Neural cell (in vitro differentiated cells): ENCODE results near the gene YPEL1. TPM values are rescaled to one million over a fixed set of nuclear protein-coding genes. Genes with fewer than 3 reads are reported as not detected.

ENCODE experiments used
- H2AFZ ChIP-seq: fragments of 200-600, 300-800 bp; sonication (generic), shearing (Covaris generic); 2 replicates; pipeline ENCODE4 v1.6.0; 2014; ENCODE audit warnings: low read depth, mild to moderate bottlenecking, antibody characterized with exemption, low read length, moderate library complexity
- H3F3A ChIP-seq: fragments of 200-600 bp; shearing (Covaris generic); 2 replicates; pipeline ENCODE4 v1.6.1; 2016; ENCODE audit warnings: mild to moderate bottlenecking, moderate library complexity, mixed read lengths, antibody characterized with exemption, low read length; ENCODE audit not compliant: insufficient read depth, poor library complexity, severe bottlenecking
- H3K27ac ChIP-seq: fragments of 200-600, 300-800 bp; sonication (generic), shearing (Covaris generic); 2 replicates; pipeline ENCODE4 v1.5.1; 2014; ENCODE audit warnings: mild to moderate bottlenecking, low read length, moderate library complexity
- H3K27me3 ChIP-seq: fragments of 300-800, 200-600 bp; sonication (generic), shearing (Covaris generic); 2 replicates; pipeline ENCODE4 v1.6.0; 2014; ENCODE audit warnings: mild to moderate bottlenecking, low read depth, low read length, moderate library complexity; ENCODE audit not compliant: insufficient read depth
- H3K36me3 ChIP-seq: fragments of 300-800, 200-600 bp; sonication (generic), shearing (Covaris generic); 2 replicates; pipeline ENCODE4 v1.5.1; 2014; ENCODE audit warnings: mild to moderate bottlenecking, antibody characterized with exemption, low read length, moderate library complexity; ENCODE audit not compliant: insufficient read depth
- H3K4me2 ChIP-seq: fragments of 300-800, 200-600 bp; sonication (generic), shearing (Covaris generic); 2 replicates; pipeline ENCODE4 v1.6.0; 2014; ENCODE audit warnings: mild to moderate bottlenecking, low read length
- H3K4me3 ChIP-seq: fragments of 300-800, 200-600 bp; sonication (generic), shearing (Covaris generic); 2 replicates; pipeline ENCODE4 v1.5.1; 2014; ENCODE audit warnings: mild to moderate bottlenecking, low read length, moderate library complexity
- H3K79me2 ChIP-seq: fragments of 200-600 bp; shearing (Covaris generic); replicated peaks from 2 replicates; pipeline ENCODE4 v1.6.0; 2014; ENCODE audit warnings: mild to moderate bottlenecking, low read length, moderate library complexity; ENCODE audit not compliant: insufficient read depth
- H3K9ac ChIP-seq: fragments of 300-800, 200-600 bp; sonication (generic), shearing (Covaris generic); 2 replicates; pipeline ENCODE4 v1.6.1; 2016; ENCODE audit warnings: mild to moderate bottlenecking, low read length, mixed read lengths
- H3K9me2 ChIP-seq: fragments of 200-600 bp; shearing (Covaris generic); 2 replicates; pipeline ENCODE4 v1.6.1; 2016; ENCODE audit warnings: mild to moderate bottlenecking, low read length, mixed read lengths; ENCODE audit not compliant: insufficient read depth
- H3K9me3 ChIP-seq: fragments of 200-600, 300-800 bp; sonication (generic), shearing (Covaris generic); 2 replicates; pipeline ENCODE4 v1.6.1; 2016; ENCODE audit warnings: mild to moderate bottlenecking, mixed run types, low read length, moderate library complexity, mixed read lengths
- H4K20me1 ChIP-seq: fragments of 200-600 bp; shearing (Covaris generic); 2 replicates; pipeline ENCODE4 v1.6.1; 2016; ENCODE audit warnings: mild to moderate bottlenecking, mixed run types; ENCODE audit not compliant: insufficient read depth
- CTCF ChIP-seq: fragments of 450-650 bp; IDR thresholded peaks from 2 replicates; pipeline ENCODE4 v1.5.1; 2014; ENCODE audit warnings: antibody characterized with exemption, mild to moderate bottlenecking, moderate library complexity; ENCODE audit not compliant: poor library complexity, severe bottlenecking
- EP300 ChIP-seq: fragments of 450-650 bp; conservative IDR thresholded peaks from 2 replicates; pipeline ENCODE4 v1.6.1; 2014; ENCODE audit warnings: antibody characterized with exemption, mild to moderate bottlenecking, moderate library complexity; ENCODE audit not compliant: poor library complexity, severe bottlenecking
- EZH2 ChIP-seq: fragments of 200-600, 300-800 bp; shearing (Covaris generic), sonication (generic); IDR thresholded peaks from 2 replicates; pipeline ENCODE4 v1.6.1; 2014; ENCODE audit warnings: antibody characterized with exemption, low read length, borderline replicate concordance, mild to moderate bottlenecking; ENCODE audit not compliant: insufficient read depth, poor library complexity, severe bottlenecking
- MXI1 ChIP-seq: fragments of 450-650 bp; conservative IDR thresholded peaks from 2 replicates; pipeline ENCODE4 v1.6.1; 2014; ENCODE audit warnings: antibody characterized with exemption, mild to moderate bottlenecking; ENCODE audit not compliant: poor library complexity, severe bottlenecking
- POLR2AphosphoS5 ChIP-seq: IDR thresholded peaks from 2 replicates; pipeline ENCODE4 v1.6.1; 2012
- RAD21 ChIP-seq: fragments of 450-650 bp; conservative IDR thresholded peaks from 2 replicates; pipeline ENCODE4 v1.6.1; 2014; ENCODE audit warnings: antibody characterized with exemption, mild to moderate bottlenecking, moderate library complexity
- REST ChIP-seq: IDR thresholded peaks from 2 replicates; pipeline ENCODE4 v1.6.1; 2012; ENCODE audit warnings: borderline replicate concordance
- SMC3 ChIP-seq: fragments of 450-650 bp; conservative IDR thresholded peaks from 2 replicates; pipeline ENCODE4 v1.6.1; 2014; ENCODE audit warnings: antibody characterized with exemption, mild to moderate bottlenecking, moderate library complexity; ENCODE audit not compliant: poor library complexity
- TAF1 ChIP-seq: IDR thresholded peaks from 2 replicates; pipeline ENCODE4 v1.6.1; 2012; ENCODE audit warnings: low read depth
- polyA plus RNA-seq: library from polyadenylated mRNA; depleted of rRNA; stranded (reverse); fragments of >200 nt; gene quantifications from 2 replicates; pipeline ENCODE4 v1.2.3, GENCODE V29; 2014

The YPEL1 gene
- polyA plus RNA-seq, 1 donor from 2014 or later, result 38.0 TPM

GRCh38 chr22:21688706-21689381 lies 46.8 kb downstream of the YPEL1 start:
- Histone ChIP-seq H3K9me2 (no peaks in the 10 kb centered on the region), H3K36me3 (no peaks in the 10 kb centered on the region), H3K4me3 (no peak overlapping the region), H3K9me3 (no peaks in the 10 kb centered on the region), H3K79me2 (no peaks in the 10 kb centered on the region), H3K9ac (no peak overlapping the region), H3K27ac (no peak overlapping the region), H3F3A (no peaks in the 10 kb centered on the region), H3K4me2 (no peak overlapping the region), H3K27me3 (no peaks in the 10 kb centered on the region), H4K20me1 (no peaks in the 10 kb centered on the region), H2AFZ (no peak overlapping the region)
- no peak for TF ChIP-seq REST
- no peak for TF ChIP-seq MXI1
- TF ChIP-seq SMC3, result no peak
- no peak for TF ChIP-seq TAF1
- no peak for TF ChIP-seq POLR2AphosphoS5
- TF ChIP-seq EP300, result no peak
- TF ChIP-seq RAD21, result no peak
- no peak for TF ChIP-seq EZH2
- no peak for TF ChIP-seq CTCF

- TF ChIP-seq EP300, result no peak
- no peak for TF ChIP-seq SMC3
- no peak for TF ChIP-seq POLR2AphosphoS5
- TF ChIP-seq EZH2, result no peak
- no peak for TF ChIP-seq CTCF
- TF ChIP-seq REST, result no peak
- TF ChIP-seq RAD21, result no peak
- no peak for TF ChIP-seq MXI1
- Histone ChIP-seq H3K4me3 (no peak overlapping the region), H3K27ac (no peak overlapping the region)
These were observed 47.3 kb downstream of the YPEL1 start for GRCh38 chr22:21688341-21688705.

More at GRCh38 chr22:21688341-21688705, 47.3 kb downstream of the YPEL1 start:
- H2AFZ ChIP-seq, result no peak overlapping the region
- no peak overlapping the region for H3K9ac ChIP-seq
- no peaks in the 10 kb centered on the region for H3K9me3 ChIP-seq
- no peaks in the 10 kb centered on the region for H3K9me2 ChIP-seq
- H3F3A ChIP-seq, result no peaks in the 10 kb centered on the region
- H4K20me1 ChIP-seq, result no peaks in the 10 kb centered on the region
- no peaks in the 10 kb centered on the region for H3K27me3 ChIP-seq
- H3K4me2 ChIP-seq, result no peak overlapping the region
- H3K79me2 ChIP-seq, result no peaks in the 10 kb centered on the region
- H3K36me3 ChIP-seq, result no peaks in the 10 kb centered on the region
